ENCODE results near the gene MCIDAS. TPM values are rescaled to one million over a fixed set of nuclear protein-coding genes. Genes with fewer than 3 reads are reported as not detected.

The MCIDAS gene
- total RNA-seq, 1 experiment from 2014 or later: 0.39 TPM

DNA sequence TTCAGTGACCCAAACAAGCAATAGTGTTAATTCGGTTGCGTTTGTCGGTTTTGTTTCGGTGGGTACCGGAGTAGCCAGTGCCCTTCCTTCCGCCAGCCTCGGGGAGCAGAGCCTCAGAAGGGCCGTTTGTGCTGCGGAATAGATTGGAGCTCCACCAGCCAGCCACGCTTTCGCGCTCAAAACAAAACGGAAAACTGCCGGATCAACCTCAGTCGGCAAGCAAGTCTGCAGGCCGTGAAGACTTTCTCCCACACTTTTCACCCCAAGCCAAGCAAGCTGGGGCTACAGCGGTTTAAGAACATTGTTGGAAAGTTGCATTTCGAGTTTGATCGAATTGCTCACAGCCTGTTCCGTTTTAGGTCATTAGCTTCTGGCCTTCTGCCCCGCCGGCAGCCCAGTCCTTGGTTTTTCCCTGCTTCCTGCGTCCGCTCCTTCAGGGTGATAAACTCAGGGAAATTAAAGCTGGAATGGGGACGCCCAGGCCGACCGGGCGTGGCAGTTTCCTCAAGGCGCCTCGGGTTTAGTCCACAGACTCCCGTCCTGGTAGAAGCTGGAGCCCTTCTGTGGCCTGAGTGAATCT lies 7.1 kb upstream of the MCIDAS start:
- peak overlapping the region; percentile 34 for H2AFZ ChIP-seq (ENCODE audit: low read length)
- H3K4ac ChIP-seq (ENCODE audit: low read depth, low read length): no peak overlapping the region
- Mint-ChIP-seq H3K27me3 (ENCODE audit: low read depth) (peaks cover 95% of the 10 kb centered on the region), H3K9me3 (peaks cover 3 to 8% of the 10 kb centered on the region in 2 experiments), H3K4me1 (peaks cover 25 to 35% of the 10 kb centered on the region in 2 experiments), H3K4me3 (peak overlapping the region; percentile 66 to 86), H3K27ac (peak overlapping the region in 1 of 3 experiments; percentile 36; a peak in 1 of 7 replicates), H3K36me3 (ENCODE audit: insufficient read depth in 1 of 3, low read depth in 3 of 3) (peaks cover 0 to 2% (median 0%) of the 10 kb centered on the region in 3 experiments; a peak in 2 of 7 replicates)
- H3T11ph ChIP-seq (ENCODE audit: low read length): no peak overlapping the region
- H3K4me2 ChIP-seq (ENCODE audit: insufficient read depth, insufficient read length, low read length): peak overlapping the region; percentile 95
- no peak overlapping the region for H4K5ac ChIP-seq (ENCODE audit: insufficient read length, low read depth, low read length)
- H2AK5ac ChIP-seq (ENCODE audit: insufficient read length, low read length): no peak overlapping the region
- no peak overlapping the region for H2BK5ac ChIP-seq (ENCODE audit: insufficient read length, low read length)
- H3K23ac ChIP-seq (ENCODE audit: insufficient read length, low read depth, low read length): no peak overlapping the region
- H3K79me2 ChIP-seq (ENCODE audit: insufficient read depth, low read length): no peaks in the 10 kb centered on the region
- H3K9ac ChIP-seq (ENCODE audit: extremely low read depth, insufficient read length, low read length): no peak overlapping the region
- no peaks in the 10 kb centered on the region for H3K4me1 ChIP-seq (ENCODE audit: insufficient read depth, low read length)
- TF ChIP-seq, protein P1, sequence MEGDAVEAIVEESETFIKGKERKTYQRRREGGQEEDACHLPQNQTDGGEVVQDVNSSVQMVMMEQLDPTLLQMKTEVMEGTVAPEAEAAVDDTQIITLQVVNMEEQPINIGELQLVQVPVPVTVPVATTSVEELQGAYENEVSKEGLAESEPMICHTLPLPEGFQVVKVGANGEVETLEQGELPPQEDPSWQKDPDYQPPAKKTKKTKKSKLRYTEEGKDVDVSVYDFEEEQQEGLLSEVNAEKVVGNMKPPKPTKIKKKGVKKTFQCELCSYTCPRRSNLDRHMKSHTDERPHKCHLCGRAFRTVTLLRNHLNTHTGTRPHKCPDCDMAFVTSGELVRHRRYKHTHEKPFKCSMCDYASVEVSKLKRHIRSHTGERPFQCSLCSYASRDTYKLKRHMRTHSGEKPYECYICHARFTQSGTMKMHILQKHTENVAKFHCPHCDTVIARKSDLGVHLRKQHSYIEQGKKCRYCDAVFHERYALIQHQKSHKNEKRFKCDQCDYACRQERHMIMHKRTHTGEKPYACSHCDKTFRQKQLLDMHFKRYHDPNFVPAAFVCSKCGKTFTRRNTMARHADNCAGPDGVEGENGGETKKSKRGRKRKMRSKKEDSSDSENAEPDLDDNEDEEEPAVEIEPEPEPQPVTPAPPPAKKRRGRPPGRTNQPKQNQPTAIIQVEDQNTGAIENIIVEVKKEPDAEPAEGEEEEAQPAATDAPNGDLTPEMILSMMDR (conservative IDR thresholded peaks at IDR 0.05): no peak
- no peak overlapping the region for H3K14ac ChIP-seq (ENCODE audit: insufficient read depth, low read length)
- no peaks in the 10 kb centered on the region for H3K9me3 ChIP-seq (ENCODE audit: control insufficient read depth, low read depth, low read length)
- no peak overlapping the region for H4K91ac ChIP-seq (ENCODE audit: insufficient read length, low read depth, low read length)
- H3K27me3 ChIP-seq (ENCODE audit: insufficient read depth, low read length): peaks cover 56% of the 10 kb centered on the region
- no peaks in the 10 kb centered on the region for H3K79me1 ChIP-seq (ENCODE audit: insufficient read depth, low read depth, low read length, poor library complexity, severe bottlenecking)
- H3K56ac ChIP-seq (ENCODE audit: insufficient read length, low read depth, low read length): no peak overlapping the region
- DNase-seq: peak; percentile 41
- no peak overlapping the region for H3K27ac ChIP-seq (ENCODE audit: insufficient read length, low read depth, low read length)
- H2BK12ac ChIP-seq (ENCODE audit: insufficient read length, low read depth, low read length): no peak overlapping the region
- no peak overlapping the region for H4K8ac ChIP-seq (replicated peaks; ENCODE audit: insufficient read length, low read depth, low read length)
- no peak overlapping the region for H2BK20ac ChIP-seq (ENCODE audit: low read depth, low read length, poor library complexity, severe bottlenecking)
- H2BK15ac ChIP-seq (ENCODE audit: low read depth, low read length): no peak overlapping the region
- H4K20me1 ChIP-seq (ENCODE audit: control insufficient read depth, insufficient read depth, insufficient read length): peaks cover 4% of the 10 kb centered on the region
- H3K23me2 ChIP-seq (ENCODE audit: insufficient read length, low read depth, low read length, poor library complexity, severe bottlenecking): peaks cover 21% of the 10 kb centered on the region
- WGBS (ENCODE audit: extremely low coverage, insufficient read length, low lambda C conversion rate): no CpG with 5 or more reads among the region's 31 CpGs
- no peak overlapping the region for H3K18ac ChIP-seq (ENCODE audit: insufficient read length, low read depth, low read length)
- no peak overlapping the region for H2BK120ac ChIP-seq (ENCODE audit: low read depth, low read length, poor library complexity, severe bottlenecking)
